ENCODE measurements around the gene NUS1. TPM values are rescaled to one million over a fixed set of nuclear protein-coding genes. Genes with fewer than 3 reads are reported as not detected.
"Not testable (repeated sequence)": the region's sequence is repeated elsewhere in the genome, so short reads cannot be mapped to it uniquely, and the experiment has no call there.

Gene NUS1
- total RNA-seq, 2 donors from 2014 or later: 52.7 to 59.1 TPM

DNA sequence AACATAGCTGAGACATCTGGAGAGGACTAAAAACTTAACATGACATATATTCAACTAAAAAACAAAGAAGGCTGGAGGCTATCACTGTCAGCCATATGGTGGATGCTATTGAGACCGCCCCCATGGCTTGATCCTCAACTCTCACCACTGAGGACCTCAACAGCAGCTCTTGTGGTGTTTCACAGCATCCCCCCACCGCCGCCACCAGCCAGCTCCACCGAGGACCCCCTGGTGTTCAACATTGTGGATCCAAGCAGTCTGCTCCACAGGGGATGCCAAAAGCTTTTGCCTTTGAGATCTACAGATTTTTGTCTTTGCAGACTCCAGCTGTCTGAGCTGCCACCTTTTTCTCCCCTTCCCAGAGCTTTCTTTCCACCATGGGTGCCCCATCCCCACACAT is 64.6 kb downstream of the NUS1 start:
- no peaks in the 10 kb centered on the region for H3K4me1 Mint-ChIP-seq (ENCODE audit: low read depth in 2 of 2)
- peaks cover 5 to 38% of the 10 kb centered on the region in 2 donors for H3K27me3 Mint-ChIP-seq
- H3K9me3 Mint-ChIP-seq: peaks cover 9% of the 10 kb centered on the region
- H3K27ac Mint-ChIP-seq: no peak overlapping the region
- peaks cover 7% of the 10 kb centered on the region for H3K36me3 Mint-ChIP-seq
- no peak for ATAC-seq
- DNase-seq (ENCODE audit: low spot score): no peak
- no peak overlapping the region for H3K4me3 Mint-ChIP-seq

DNA sequence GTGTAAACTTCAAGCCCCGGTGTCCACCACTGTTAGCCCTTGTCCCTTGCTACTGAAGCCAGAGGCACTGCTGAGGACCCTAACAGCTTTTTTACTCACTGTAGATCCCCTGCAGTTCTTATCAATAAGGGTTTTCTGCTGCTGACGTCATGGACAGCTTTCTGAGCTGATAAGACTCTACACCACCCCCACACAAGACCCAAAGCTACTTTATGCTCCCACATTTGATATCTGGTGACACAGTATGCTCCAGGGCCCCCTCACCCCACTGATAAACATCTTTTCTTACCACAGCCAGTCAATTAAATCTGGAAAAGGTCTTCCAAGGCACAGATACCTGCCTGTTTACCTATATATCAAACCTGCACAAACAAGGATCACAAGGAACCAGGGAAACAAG is 65.3 kb downstream of the NUS1 start:
- Mint-ChIP-seq H3K27ac (no peak overlapping the region), H3K36me3 (peaks cover 7% of the 10 kb centered on the region), H3K27me3 (peaks cover 5 to 38% of the 10 kb centered on the region in 2 donors), H3K9me3 (peaks cover 9% of the 10 kb centered on the region), H3K4me1 (ENCODE audit: low read depth in 2 of 2) (no peaks in the 10 kb centered on the region), H3K4me3 (no peak overlapping the region)
- no peak for DNase-seq (ENCODE audit: low spot score)
- no peak for ATAC-seq

DNA sequence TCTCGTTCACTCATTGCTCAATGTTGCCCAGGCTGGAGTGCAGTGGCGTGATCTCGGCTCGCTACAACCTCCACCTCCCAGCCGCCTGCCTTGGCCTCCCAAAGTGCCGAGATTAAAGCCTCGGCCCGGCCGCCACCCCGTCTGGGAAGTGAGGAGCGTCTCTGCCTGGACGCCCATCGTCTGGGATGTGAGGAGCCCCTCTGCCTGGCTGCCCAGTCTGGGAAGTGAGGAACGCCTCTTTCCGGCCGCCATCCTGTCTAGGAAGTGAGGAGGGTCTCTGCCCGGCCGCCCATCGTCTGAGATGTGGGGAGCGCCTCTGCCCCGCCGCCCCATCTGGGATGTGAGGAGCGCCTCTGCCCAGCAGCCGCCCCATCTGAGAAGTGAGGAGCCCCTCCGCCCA is 75.4 kb downstream of the NUS1 start:
- not testable (repeated sequence) for DNase-seq (ENCODE audit: low spot score); H3K36me3 Mint-ChIP-seq; H3K27ac Mint-ChIP-seq; H3K4me3 Mint-ChIP-seq; ATAC-seq; H3K4me1 Mint-ChIP-seq (ENCODE audit: low read depth in 2 of 2)
- H3K27me3 Mint-ChIP-seq: peaks cover 0 to 18% of the 10 kb centered on the region in 2 donors
- peaks cover 16% of the 10 kb centered on the region for H3K9me3 Mint-ChIP-seq

Other genes starting within 250 kb of the NUS1 start
- gene ROS1, start 249.5 kb upstream of the NUS1 start, total RNA-seq: not detected
- gene DCBLD1, start 192.8 kb upstream of the NUS1 start, total RNA-seq: 10 to 100 TPM; 11.5 to 14.9 TPM
- gene GOPC, start 73.0 kb upstream of the NUS1 start, total RNA-seq: 10 to 100 TPM; 19.0 to 21.6 TPM
- not detected for gene SLC35F1, start 231.8 kb downstream of the NUS1 start, total RNA-seq